NCI-H1417 (cell line): Measurements from ENCODE around the gene LUZP2.

Experiments
- DNase-seq, 3 experiments: peaks; one replicate each; lab custom pipeline; 2025; lab: John Stamatoyannopoulos, UW

Gene LUZP2

GRCh38 chr11:24634606-24635160 lies 137.8 kb downstream of the LUZP2 start:
- DNase-seq: peak in 1 of 3 experiments; percentile 5

GRCh38 chr11:24635588-24636290 lies 138.9 kb downstream of the LUZP2 start:
- DNase-seq: no peak

GRCh38 chr11:24636291-24636629 lies 139.4 kb downstream of the LUZP2 start:
- DNase-seq: no peak

GRCh38 chr11:24637520-24637919 lies 140.7 kb downstream of the LUZP2 start:
- peak in 1 of 3 experiments; percentile 18 for DNase-seq

GRCh38 chr11:24642648-24643047 lies 145.8 kb downstream of the LUZP2 start:
- no peak for DNase-seq

- no peak for DNase-seq
Observed at GRCh38 chr11:24645563-24645962, 148.7 kb downstream of the LUZP2 start.

- no peak for DNase-seq
Observed at GRCh38 chr11:24651873-24652272, 155.0 kb downstream of the LUZP2 start.

GRCh38 chr11:24653901-24654300 lies 157.0 kb downstream of the LUZP2 start:
- no peak for DNase-seq

GRCh38 chr11:24661331-24661730 lies 164.5 kb downstream of the LUZP2 start:
- peak in 1 of 3 experiments; percentile 3 for DNase-seq

GRCh38 chr11:24664399-24664798 lies 167.5 kb downstream of the LUZP2 start:
- no peak for DNase-seq

- DNase-seq: no peak
Observed at GRCh38 chr11:24667353-24667968, 170.6 kb downstream of the LUZP2 start.

- no peak for DNase-seq
Observed at GRCh38 chr11:24678703-24679348, 182.0 kb downstream of the LUZP2 start.

- no peak for DNase-seq
Observed at GRCh38 chr11:24679821-24680351, 183.0 kb downstream of the LUZP2 start.

GRCh38 chr11:24683583-24683982 lies 186.7 kb downstream of the LUZP2 start:
- peak in 2 of 3 experiments; percentile 3 to 47 for DNase-seq

GRCh38 chr11:24685821-24686220 lies 189.0 kb downstream of the LUZP2 start:
- DNase-seq: no peak

- DNase-seq: no peak
Observed at GRCh38 chr11:24687531-24688147, 190.8 kb downstream of the LUZP2 start.

- no peak for DNase-seq
Observed at GRCh38 chr11:24688981-24689380, 192.1 kb downstream of the LUZP2 start.

GRCh38 chr11:24697522-24698111 lies 200.8 kb downstream of the LUZP2 start:
- DNase-seq: no peak

GRCh38 chr11:24704716-24705115 lies 207.9 kb downstream of the LUZP2 start:
- DNase-seq: peak in 1 of 3 experiments; percentile 27

GRCh38 chr11:24705474-24705873 lies 208.6 kb downstream of the LUZP2 start:
- DNase-seq: peak in 2 of 3 experiments; percentile 8 to 41

- DNase-seq: no peak
Observed at GRCh38 chr11:24708616-24709015, 211.8 kb downstream of the LUZP2 start.
